Measurements from ENCODE around the gene EFCAB14.

DNA sequence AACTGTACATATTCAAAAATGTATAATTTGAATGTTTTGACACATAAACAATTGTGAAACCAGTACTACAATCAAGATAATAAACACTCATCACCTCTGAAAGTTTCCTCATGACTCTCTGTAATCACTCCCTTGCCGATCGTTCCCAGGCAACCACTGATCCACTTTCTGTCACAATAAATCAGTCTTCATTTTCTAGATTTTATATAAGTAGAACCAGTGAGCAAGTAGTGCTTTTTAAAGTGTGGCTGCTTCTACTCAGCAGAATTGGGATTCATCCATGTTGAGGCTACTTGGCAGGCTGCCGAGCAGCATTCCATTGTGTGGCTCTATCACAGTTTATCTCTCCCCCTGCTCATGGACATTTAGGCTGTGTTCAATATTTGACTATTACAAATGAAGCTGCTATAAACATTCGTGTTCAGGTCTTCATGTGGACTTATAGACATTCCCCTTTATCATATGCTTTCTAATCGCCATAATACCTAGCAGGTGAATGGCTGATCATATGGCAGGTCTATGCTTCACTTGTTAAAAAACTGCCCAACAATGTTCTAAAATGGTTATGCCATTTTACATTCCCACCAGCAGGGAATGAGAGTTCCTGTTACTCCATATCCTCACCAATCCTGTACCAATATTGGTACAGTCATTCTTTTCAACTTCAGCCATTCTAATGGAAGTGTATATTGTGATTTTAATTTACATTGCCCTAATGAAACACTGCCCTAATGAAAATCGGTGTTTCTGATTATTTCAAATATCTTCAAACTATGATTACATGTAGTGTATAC is 26.7 kb downstream of the EFCAB14 start:
- TF ChIP-seq POLR2A (IDR thresholded peaks at IDR 0.05) = no peak
- TF ChIP-seq, protein P1, sequence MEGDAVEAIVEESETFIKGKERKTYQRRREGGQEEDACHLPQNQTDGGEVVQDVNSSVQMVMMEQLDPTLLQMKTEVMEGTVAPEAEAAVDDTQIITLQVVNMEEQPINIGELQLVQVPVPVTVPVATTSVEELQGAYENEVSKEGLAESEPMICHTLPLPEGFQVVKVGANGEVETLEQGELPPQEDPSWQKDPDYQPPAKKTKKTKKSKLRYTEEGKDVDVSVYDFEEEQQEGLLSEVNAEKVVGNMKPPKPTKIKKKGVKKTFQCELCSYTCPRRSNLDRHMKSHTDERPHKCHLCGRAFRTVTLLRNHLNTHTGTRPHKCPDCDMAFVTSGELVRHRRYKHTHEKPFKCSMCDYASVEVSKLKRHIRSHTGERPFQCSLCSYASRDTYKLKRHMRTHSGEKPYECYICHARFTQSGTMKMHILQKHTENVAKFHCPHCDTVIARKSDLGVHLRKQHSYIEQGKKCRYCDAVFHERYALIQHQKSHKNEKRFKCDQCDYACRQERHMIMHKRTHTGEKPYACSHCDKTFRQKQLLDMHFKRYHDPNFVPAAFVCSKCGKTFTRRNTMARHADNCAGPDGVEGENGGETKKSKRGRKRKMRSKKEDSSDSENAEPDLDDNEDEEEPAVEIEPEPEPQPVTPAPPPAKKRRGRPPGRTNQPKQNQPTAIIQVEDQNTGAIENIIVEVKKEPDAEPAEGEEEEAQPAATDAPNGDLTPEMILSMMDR (IDR thresholded peaks at IDR 0.05 in 4 of 5, conservative IDR thresholded peaks at IDR 0.05 in 1 of 5) = no peak

All from gastrocnemius medialis (tissue), 4 donors.